Mesothelial cell of epicardium (in vitro differentiated cells): ENCODE data around the gene DNAH7. TPM values are rescaled to one million over a fixed set of nuclear protein-coding genes. Genes with fewer than 3 reads are reported as not detected.

Experiments used
- DNase-seq, 2 experiments: peaks; one replicate each; pipeline ENCODE4 v3.0.0; 2021; ENCODE audit warnings: low spot score in 2 of 2; ENCODE audit not compliant: unreplicated experiment in 2 of 2
- H3K27ac Mint-ChIP-seq: 2 replicates; pipeline ENCODE4 v1.8.0; 2021; ENCODE audit warnings: mixed read lengths
- H3K27me3 Mint-ChIP-seq: 2 replicates; pipeline ENCODE4 v1.8.0; 2021; ENCODE audit warnings: low read depth, mixed read lengths
- H3K36me3 Mint-ChIP-seq: 2 replicates; pipeline ENCODE4 v1.8.0; 2021; ENCODE audit warnings: mixed read lengths
- H3K4me1 Mint-ChIP-seq: 2 replicates; pipeline ENCODE4 v1.8.0; 2021; ENCODE audit warnings: mixed read lengths
- H3K4me3 Mint-ChIP-seq: 2 replicates; pipeline ENCODE4 v1.8.0; 2021; ENCODE audit warnings: mild to moderate bottlenecking, moderate library complexity, mixed read lengths
- H3K9me3 Mint-ChIP-seq: 2 replicates; pipeline ENCODE4 v1.8.0; 2021; ENCODE audit warnings: mixed read lengths
- total RNA-seq: library from RNA; stranded (reverse); gene quantifications from 3 replicates; pipeline ENCODE4 v1.2.1, GENCODE V29; 2021
- TF ChIP-seq, protein P1 (sequence below): fragments of 200-600 bp; sonication (generic); IDR thresholded peaks from one replicate; pipeline ENCODE4 v1.5.0; 2021; ENCODE audit warnings: antibody characterized with exemption; ENCODE audit not compliant: unreplicated experiment

The DNAH7 gene
- total RNA-seq, 1 donor from 2014 or later, result 0.63 TPM

DNA sequence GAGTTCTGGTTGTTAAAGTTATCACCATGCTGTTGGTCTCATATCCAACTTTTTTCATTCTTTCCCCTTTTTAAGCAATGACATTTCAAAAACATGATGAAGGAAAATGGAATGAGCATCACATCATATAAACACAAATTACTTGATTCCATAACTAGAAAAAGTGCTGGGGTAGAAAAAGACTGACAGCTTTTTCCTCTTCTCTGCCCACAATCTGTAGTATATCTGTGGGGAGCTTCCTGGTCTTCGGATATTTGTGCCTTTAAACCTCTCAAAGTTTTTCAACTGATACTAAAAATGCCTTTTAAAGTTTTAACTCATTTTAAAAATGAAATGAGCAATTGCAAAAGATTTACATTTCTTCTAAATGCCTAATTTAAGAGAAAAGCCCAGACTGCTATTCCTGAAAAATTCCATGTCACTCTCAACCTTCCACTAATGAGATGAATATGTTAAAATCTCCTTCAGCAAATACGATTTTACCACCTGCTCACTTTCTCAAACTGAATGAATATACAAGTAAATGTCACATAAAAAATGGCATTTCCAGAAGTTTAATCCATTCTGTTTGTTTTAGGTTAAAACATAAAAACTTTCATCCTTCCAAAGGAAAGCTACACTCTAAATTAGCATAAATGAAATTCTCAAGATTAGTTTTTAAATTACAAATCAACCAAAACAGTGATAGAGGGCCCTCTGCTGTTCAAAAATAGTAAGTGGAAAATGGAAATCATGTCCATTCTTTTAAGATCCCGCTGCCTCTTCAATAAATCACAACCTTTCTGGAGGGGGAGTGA lies 2.1 kb downstream of the DNAH7 start:
- TF ChIP-seq, protein P1, sequence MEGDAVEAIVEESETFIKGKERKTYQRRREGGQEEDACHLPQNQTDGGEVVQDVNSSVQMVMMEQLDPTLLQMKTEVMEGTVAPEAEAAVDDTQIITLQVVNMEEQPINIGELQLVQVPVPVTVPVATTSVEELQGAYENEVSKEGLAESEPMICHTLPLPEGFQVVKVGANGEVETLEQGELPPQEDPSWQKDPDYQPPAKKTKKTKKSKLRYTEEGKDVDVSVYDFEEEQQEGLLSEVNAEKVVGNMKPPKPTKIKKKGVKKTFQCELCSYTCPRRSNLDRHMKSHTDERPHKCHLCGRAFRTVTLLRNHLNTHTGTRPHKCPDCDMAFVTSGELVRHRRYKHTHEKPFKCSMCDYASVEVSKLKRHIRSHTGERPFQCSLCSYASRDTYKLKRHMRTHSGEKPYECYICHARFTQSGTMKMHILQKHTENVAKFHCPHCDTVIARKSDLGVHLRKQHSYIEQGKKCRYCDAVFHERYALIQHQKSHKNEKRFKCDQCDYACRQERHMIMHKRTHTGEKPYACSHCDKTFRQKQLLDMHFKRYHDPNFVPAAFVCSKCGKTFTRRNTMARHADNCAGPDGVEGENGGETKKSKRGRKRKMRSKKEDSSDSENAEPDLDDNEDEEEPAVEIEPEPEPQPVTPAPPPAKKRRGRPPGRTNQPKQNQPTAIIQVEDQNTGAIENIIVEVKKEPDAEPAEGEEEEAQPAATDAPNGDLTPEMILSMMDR, result peak; percentile 69

DNA sequence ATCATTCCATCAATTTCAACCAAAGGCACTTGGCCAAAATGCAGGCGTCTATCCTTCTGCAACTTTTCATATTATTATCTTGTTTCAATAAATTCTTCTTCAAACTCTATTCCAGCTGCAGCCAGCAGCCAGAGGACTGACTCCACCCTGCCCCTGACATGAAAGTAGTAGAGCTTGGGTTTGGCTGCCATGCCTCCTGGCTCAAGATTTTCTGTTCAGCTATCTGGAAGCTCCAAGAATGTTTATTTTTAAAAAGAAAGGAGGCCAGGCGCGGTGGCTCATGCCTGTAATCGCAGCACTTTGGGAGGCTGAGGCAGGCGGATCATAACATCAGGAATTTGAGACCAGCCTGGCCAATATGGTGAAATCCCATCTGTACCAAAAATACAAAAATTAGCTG lies 4.9 kb downstream of the DNAH7 start:
- H3K27ac Mint-ChIP-seq, result no peak overlapping the region
- H3K9me3 Mint-ChIP-seq, result no peaks in the 10 kb centered on the region
- DNase-seq, result no peak
- H3K4me3 Mint-ChIP-seq, result no peak overlapping the region
- peaks cover 2% of the 10 kb centered on the region for H3K27me3 Mint-ChIP-seq
- peaks cover 3% of the 10 kb centered on the region for H3K4me1 Mint-ChIP-seq
- TF ChIP-seq, protein P1, result no peak
- no peaks in the 10 kb centered on the region for H3K36me3 Mint-ChIP-seq

More for the DNA sequence above, 2.1 kb downstream of the DNAH7 start:
- H3K27me3 Mint-ChIP-seq, result peaks cover 2% of the 10 kb centered on the region
- H3K27ac Mint-ChIP-seq, result no peak overlapping the region
- H3K4me3 Mint-ChIP-seq, result peak overlapping the region; percentile 43
- no peaks in the 10 kb centered on the region for H3K9me3 Mint-ChIP-seq
- H3K4me1 Mint-ChIP-seq, result peaks cover 3% of the 10 kb centered on the region
- DNase-seq, result no peak
- H3K36me3 Mint-ChIP-seq, result no peaks in the 10 kb centered on the region

GRCh38 chr2:196059491-196059960 lies 9.1 kb downstream of the DNAH7 start:
- TF ChIP-seq, protein P1, result no peak
- no peaks in the 10 kb centered on the region for H3K4me1 Mint-ChIP-seq
- H3K36me3 Mint-ChIP-seq, result no peaks in the 10 kb centered on the region
- H3K27ac Mint-ChIP-seq, result no peak overlapping the region
- peaks cover 5% of the 10 kb centered on the region for H3K9me3 Mint-ChIP-seq
- no peak for DNase-seq
- peaks cover 2% of the 10 kb centered on the region for H3K27me3 Mint-ChIP-seq
- no peak overlapping the region for H3K4me3 Mint-ChIP-seq

GRCh38 chr2:196054631-196055030 lies 14.0 kb downstream of the DNAH7 start:
- Mint-ChIP-seq H3K27me3 (no peaks in the 10 kb centered on the region), H3K4me3 (no peak overlapping the region), H3K27ac (no peak overlapping the region), H3K4me1 (no peaks in the 10 kb centered on the region), H3K9me3 (peaks cover 5% of the 10 kb centered on the region), H3K36me3 (no peaks in the 10 kb centered on the region)
- no peak for DNase-seq
- TF ChIP-seq, protein P1, result no peak

DNA sequence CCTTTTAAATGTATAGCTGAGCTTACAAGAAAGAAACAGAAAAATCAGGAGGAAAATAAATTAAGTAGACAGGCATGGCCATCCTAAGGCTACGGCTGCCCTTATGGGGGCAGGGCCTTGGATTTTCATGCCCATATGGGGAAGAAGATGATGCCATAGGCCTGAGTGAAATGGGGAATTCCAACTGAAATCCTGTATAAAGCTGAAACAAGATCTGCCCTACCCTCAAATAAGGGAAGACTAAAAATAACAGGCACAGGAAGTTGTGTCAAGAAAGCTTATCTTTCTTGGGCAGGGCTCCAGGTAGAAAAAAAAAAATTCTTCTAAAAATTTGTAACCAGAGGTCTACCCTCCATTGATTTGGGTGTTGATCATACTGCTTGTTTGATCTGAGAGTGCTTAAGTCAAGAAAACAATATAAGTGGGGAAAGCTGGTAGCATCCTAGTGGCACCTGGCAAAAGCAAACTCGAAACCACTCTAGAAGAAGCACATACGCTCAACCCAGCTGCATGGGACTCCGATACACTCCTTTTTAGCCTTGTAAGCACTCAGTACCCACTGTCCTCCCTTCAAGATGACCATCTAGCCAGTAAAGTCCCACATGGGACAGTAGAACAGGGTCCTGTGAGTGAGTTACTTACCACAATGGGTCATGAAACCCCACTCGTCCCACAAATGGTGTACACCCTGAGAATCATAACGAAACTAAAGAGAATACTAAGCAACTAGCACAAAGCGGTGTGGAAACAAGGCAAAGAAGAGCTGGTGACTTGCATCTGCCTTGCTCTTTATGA lies 22.3 kb downstream of the DNAH7 start:
- no peak overlapping the region for H3K27ac Mint-ChIP-seq

More for the DNA sequence above, 22.3 kb downstream of the DNAH7 start:
- Mint-ChIP-seq H3K4me3 (no peak overlapping the region), H3K9me3 (peaks cover 3% of the 10 kb centered on the region), H3K4me1 (no peaks in the 10 kb centered on the region), H3K36me3 (no peaks in the 10 kb centered on the region), H3K27me3 (peaks cover 4% of the 10 kb centered on the region)
- DNase-seq, result no peak
- TF ChIP-seq, protein P1, result no peak
